H9 (cell line): ENCODE data around the gene ANXA9. TPM values are rescaled to one million over a fixed set of nuclear protein-coding genes. Genes with fewer than 3 reads are reported as not detected.
A peak's percentile ranks its signal among the peaks of the same experiment; 100 is the strongest.

ENCODE experiments used
- DNase-seq: peaks from one replicate; pipeline ENCODE4 v3.0.0-alpha.2; 2017
- H2AFZ ChIP-seq: one replicate; pipeline ENCODE4 v1.6.1; 2013; ENCODE audit warnings: mild to moderate bottlenecking, low read length, control low read depth, moderate library complexity
- H2AK5ac ChIP-seq: 2 replicates; pipeline ENCODE4 v1.6.1; 2013; ENCODE audit warnings: low read length, control low read depth, mixed read lengths; ENCODE audit not compliant: insufficient read length
- H2BK120ac ChIP-seq: one replicate; pipeline ENCODE4 v1.6.1; 2013; ENCODE audit warnings: low read depth, mild to moderate bottlenecking, low read length, control low read depth, inconsistent platforms; ENCODE audit not compliant: poor library complexity, severe bottlenecking
- H2BK12ac ChIP-seq: 2 replicates; pipeline ENCODE4 v1.6.1; 2013; ENCODE audit warnings: low read length, control low read depth, mixed read lengths, low read depth; ENCODE audit not compliant: insufficient read length
- H2BK15ac ChIP-seq: 2 replicates; pipeline ENCODE4 v1.6.1; 2013; ENCODE audit warnings: low read depth, low read length, control low read depth
- H2BK20ac ChIP-seq: one replicate; pipeline ENCODE4 v1.6.1; 2013; ENCODE audit warnings: low read depth, mild to moderate bottlenecking, low read length, control low read depth, inconsistent platforms; ENCODE audit not compliant: poor library complexity, severe bottlenecking
- H2BK5ac ChIP-seq: 2 replicates; pipeline ENCODE4 v1.6.1; 2013; ENCODE audit warnings: low read length, control low read depth, mixed read lengths; ENCODE audit not compliant: insufficient read length
- H3K14ac ChIP-seq: 2 replicates; pipeline ENCODE4 v1.6.1; 2013; ENCODE audit warnings: low read length, control low read depth; ENCODE audit not compliant: insufficient read depth
- H3K18ac ChIP-seq: 2 replicates; pipeline ENCODE4 v1.6.1; 2013; ENCODE audit warnings: low read depth, mild to moderate bottlenecking, mixed read lengths, low read length, control low read depth; ENCODE audit not compliant: insufficient read length
- H3K23ac ChIP-seq: 2 replicates; pipeline ENCODE4 v1.6.1; 2013; ENCODE audit warnings: low read length, control low read depth, mixed read lengths, low read depth; ENCODE audit not compliant: insufficient read length
- H3K23me2 ChIP-seq: 2 replicates; pipeline ENCODE4 v1.6.1; 2013; ENCODE audit warnings: low read depth, mild to moderate bottlenecking, mixed read lengths, low read length, control low read depth; ENCODE audit not compliant: insufficient read length, poor library complexity, severe bottlenecking
- H3K27ac ChIP-seq: 2 replicates; pipeline ENCODE4 v1.5.1; 2013; ENCODE audit warnings: low read length, control low read depth, mixed read lengths, low read depth; ENCODE audit not compliant: insufficient read length
- H3K27me3 ChIP-seq: 2 replicates; pipeline ENCODE4 v1.6.1; 2013; ENCODE audit warnings: low read length, control low read depth, inconsistent platforms; ENCODE audit not compliant: insufficient read depth
- H3K4ac ChIP-seq: 2 replicates; pipeline ENCODE4 v1.6.1; 2013; ENCODE audit warnings: low read depth, mild to moderate bottlenecking, control low read depth, inconsistent platforms, low read length, moderate library complexity
- H3K4me1 ChIP-seq: 2 replicates; pipeline ENCODE4 v1.6.1; 2013; ENCODE audit warnings: low read length, control low read depth, inconsistent platforms; ENCODE audit not compliant: insufficient read depth
- H3K4me2 ChIP-seq: 2 replicates; pipeline ENCODE4 v1.6.1; 2013; ENCODE audit warnings: low read length, control low read depth, mixed read lengths; ENCODE audit not compliant: insufficient read length, insufficient read depth
- H3K56ac ChIP-seq: 2 replicates; pipeline ENCODE4 v1.6.1; 2013; ENCODE audit warnings: low read depth, mild to moderate bottlenecking, mixed read lengths, low read length, control low read depth; ENCODE audit not compliant: insufficient read length
- H3K79me1 ChIP-seq: 2 replicates; pipeline ENCODE4 v1.6.1; 2013; ENCODE audit warnings: low read depth, mild to moderate bottlenecking, moderate library complexity, low read length, control low read depth, inconsistent platforms; ENCODE audit not compliant: insufficient read depth, poor library complexity, severe bottlenecking
- H3K79me2 ChIP-seq: 2 replicates; pipeline ENCODE4 v1.6.1; 2013; ENCODE audit warnings: low read length, control low read depth, inconsistent platforms; ENCODE audit not compliant: insufficient read depth
- H3K9ac ChIP-seq: 2 replicates; pipeline ENCODE4 v1.6.1; 2013; ENCODE audit warnings: low read length, control low read depth, mixed read lengths; ENCODE audit not compliant: insufficient read length; ENCODE audit errors: extremely low read depth
- H3K9me3 ChIP-seq: one replicate; pipeline ENCODE4 v1.6.1; 2013; ENCODE audit warnings: low read depth, low read length, inconsistent platforms; ENCODE audit not compliant: control insufficient read depth
- H3T11ph ChIP-seq: one replicate; pipeline ENCODE4 v1.6.1; 2013; ENCODE audit warnings: mild to moderate bottlenecking, low read length, control low read depth, inconsistent platforms
- H4K20me1 ChIP-seq: one replicate; pipeline ENCODE4 v1.6.1; 2013; ENCODE audit not compliant: control insufficient read depth, insufficient read length, insufficient read depth
- H4K5ac ChIP-seq: 2 replicates; pipeline ENCODE4 v1.6.1; 2013; ENCODE audit warnings: low read depth, mild to moderate bottlenecking, mixed read lengths, low read length, control low read depth; ENCODE audit not compliant: insufficient read length
- H4K8ac ChIP-seq: replicated peaks from 2 replicates; pipeline ENCODE4 v1.6.1; 2013; ENCODE audit warnings: low read length, control low read depth, mixed read lengths, low read depth; ENCODE audit not compliant: insufficient read length
- H4K91ac ChIP-seq: 2 replicates; pipeline ENCODE4 v1.6.1; 2013; ENCODE audit warnings: low read depth, mild to moderate bottlenecking, moderate library complexity, mixed read lengths, low read length, control low read depth; ENCODE audit not compliant: insufficient read length
- H3K27ac Mint-ChIP-seq, 3 experiments: 2 replicates in 2 of 3; 3 replicates in 1 of 3; pipeline ENCODE4 v1.8.0; 2020 to 2021; ENCODE audit warnings: mixed read lengths in 3 of 3, mild to moderate bottlenecking in 1 of 3, moderate library complexity in 1 of 3
- H3K27me3 Mint-ChIP-seq: 2 replicates; pipeline ENCODE4 v1.8.0; 2021; ENCODE audit warnings: low read depth, mild to moderate bottlenecking, moderate library complexity, mixed read lengths
- H3K36me3 Mint-ChIP-seq, 3 experiments: 2 replicates in 2 of 3; 3 replicates in 1 of 3; pipeline ENCODE4 v1.8.0; 2020 to 2021; ENCODE audit warnings: low read depth in 3 of 3, mixed read lengths in 3 of 3; ENCODE audit not compliant: insufficient read depth in 1 of 3
- H3K4me1 Mint-ChIP-seq, 2 experiments: 2 replicates each; pipeline ENCODE4 v1.8.0; 2020; ENCODE audit warnings: mixed read lengths in 2 of 2
- H3K4me3 Mint-ChIP-seq, 2 experiments: 2 replicates in 1 of 2; 3 replicates in 1 of 2; pipeline ENCODE4 v1.8.0; 2020 to 2021; ENCODE audit warnings: mild to moderate bottlenecking in 2 of 2, mixed read lengths in 2 of 2, moderate library complexity in 1 of 2
- H3K9me3 Mint-ChIP-seq, 2 experiments: 2 replicates in 1 of 2; 3 replicates in 1 of 2; pipeline ENCODE4 v1.8.0; 2020; ENCODE audit warnings: mild to moderate bottlenecking in 2 of 2, mixed read lengths in 2 of 2, moderate library complexity in 1 of 2
- CTCF ChIP-seq: fragments of 200-600 bp; sonication (generic); conservative IDR thresholded peaks from 3 replicates; pipeline ENCODE4 v1.8.0; 2021; ENCODE audit warnings: antibody characterized with exemption, mild to moderate bottlenecking
- WGBS: extraction: QIAGEN DNeasy Blood & Tissue Kit; methylation state at CpG from one replicate; pipeline ENCODE4 v1.1.7; 2013; ENCODE audit warnings: missing lambda C conversion rate, low lambda C conversion rate, mixed read lengths; ENCODE audit not compliant: insufficient read length; ENCODE audit errors: extremely low coverage; 5-methylcytosine and 5-hydroxymethylcytosine counted together
- total RNA-seq: library from RNA; stranded (reverse); gene quantifications from 2 replicates; pipeline ENCODE4 v1.2.1, GENCODE V29; 2021

ANXA9 gene
- total RNA-seq, 1 experiment from 2014 or later = 0.92 TPM

GRCh38 chr1:150966011-150966410 is 16.1 kb upstream of the ANXA9 start:
- Histone ChIP-seq H3K56ac (no peak overlapping the region), H2AK5ac (no peak overlapping the region), H2BK5ac (no peak overlapping the region), H4K91ac (no peak overlapping the region), H3K4ac (no peak overlapping the region), H3K9ac (no peak overlapping the region), H3K27me3 (no peaks in the 10 kb centered on the region), H3K27ac (no peak overlapping the region), H3K4me2 (no peak overlapping the region), H3K79me1 (no peaks in the 10 kb centered on the region), H2AFZ (no peak overlapping the region), H2BK12ac (no peak overlapping the region), H3K9me3 (no peaks in the 10 kb centered on the region), H2BK15ac (no peak overlapping the region), H3K14ac (no peak overlapping the region), H2BK20ac (no peak overlapping the region), H2BK120ac (no peak overlapping the region), H3K18ac (no peak overlapping the region), H4K20me1 (no peaks in the 10 kb centered on the region), H4K5ac (no peak overlapping the region), H3T11ph (no peak overlapping the region), H3K23ac (no peak overlapping the region), H3K4me1 (no peaks in the 10 kb centered on the region; the same call in 1 of the 2 replicates), H4K8ac (no peak overlapping the region), H3K79me2 (peaks cover 8% of the 10 kb centered on the region; the same call in 1 of the 2 replicates), H3K23me2 (no peaks in the 10 kb centered on the region)
- Mint-ChIP-seq H3K9me3 (no peaks in the 10 kb centered on the region), H3K27ac (peak overlapping the region in 1 of 3 experiments; percentile 74; a peak in 3 of 7 replicates), H3K36me3 (peaks cover 57 to 79% (median 79%) of the 10 kb centered on the region in 3 experiments), H3K4me1 (peaks cover 16 to 18% of the 10 kb centered on the region in 2 experiments), H3K4me3 (no peak overlapping the region), H3K27me3 (no peaks in the 10 kb centered on the region; the same call in none of the 2 replicates)
- no peak for TF ChIP-seq CTCF
- DNase-seq = no peak
- no CpG with 5 or more reads among the region's 6 CpGs for WGBS
